LHCN-M2 (cell line): ENCODE data around the gene BTAF1. TPM values are rescaled to one million over a fixed set of nuclear protein-coding genes. Genes with fewer than 3 reads are reported as not detected.

Experiments used
- DNase-seq: peaks from one replicate; pipeline ENCODE4 v3.0.0-alpha.2; 2012; ENCODE audit warnings: low read depth
- total RNA-seq: library from RNA; depleted of rRNA; stranded (reverse); fragments of >200 nt; gene quantifications from 2 replicates; pipeline ENCODE4 v1.2.3, GENCODE V29; 2014; rRNA removed

BTAF1 gene
- total RNA-seq, 1 experiment from 2014 or later = 28.7 TPM

GRCh38 chr10:92052088-92052487 is 128.5 kb downstream of the BTAF1 start:
- no peak for DNase-seq

GRCh38 chr10:92052741-92053140 is 129.2 kb downstream of the BTAF1 start:
- no peak for DNase-seq

- no peak for DNase-seq
Observed at GRCh38 chr10:92054807-92055206, 131.2 kb downstream of the BTAF1 start.

- no peak for DNase-seq
Observed at GRCh38 chr10:92062273-92062672, 138.7 kb downstream of the BTAF1 start.

- no peak for DNase-seq
Observed at GRCh38 chr10:92064506-92064905, 140.9 kb downstream of the BTAF1 start.

GRCh38 chr10:92066386-92066785 is 142.8 kb downstream of the BTAF1 start:
- no peak for DNase-seq

- no peak for DNase-seq
Observed at GRCh38 chr10:92068900-92069299, 145.3 kb downstream of the BTAF1 start.

GRCh38 chr10:92074126-92074887 is 150.7 kb downstream of the BTAF1 start:
- peak; percentile 29 for DNase-seq

- DNase-seq = no peak
Observed at GRCh38 chr10:92075829-92076228, 152.3 kb downstream of the BTAF1 start.

- DNase-seq = no peak
Observed at GRCh38 chr10:92076722-92077121, 153.2 kb downstream of the BTAF1 start.

GRCh38 chr10:92079003-92079402 is 155.4 kb downstream of the BTAF1 start:
- no peak for DNase-seq

Other genes starting within 250 kb of the BTAF1 start
- 27.5 and 30.6 TPM in 2 replicates for gene TNKS2, start 125.3 kb upstream of the BTAF1 start, total RNA-seq
- 0.40 and 0.64 TPM in 2 replicates for gene FGFBP3, start 14.3 kb upstream of the BTAF1 start, total RNA-seq